Glomerular endothelial cell (primary cell): ENCODE results near the gene TSPEAR. TPM values are rescaled to one million over a fixed set of nuclear protein-coding genes. Genes with fewer than 3 reads are reported as not detected.
"Not testable (repeated sequence)": the region's sequence is repeated elsewhere in the genome, so short reads cannot be mapped to it uniquely, and the experiment has no call there.

Source experiments
- DNase-seq: peaks from one replicate; pipeline ENCODE4 v3.0.0-alpha.2; 2011; ENCODE audit warnings: low read depth, low spot score; ENCODE audit errors: extremely low read depth
- total RNA-seq: library from RNA; depleted of rRNA; stranded (reverse); fragments of >200 nt; gene quantifications from 2 replicates; pipeline ENCODE4 v1.2.3, GENCODE V29; 2015

Gene TSPEAR
- total RNA-seq, 1 donor from 2014 or later, result 0.12 TPM

DNA sequence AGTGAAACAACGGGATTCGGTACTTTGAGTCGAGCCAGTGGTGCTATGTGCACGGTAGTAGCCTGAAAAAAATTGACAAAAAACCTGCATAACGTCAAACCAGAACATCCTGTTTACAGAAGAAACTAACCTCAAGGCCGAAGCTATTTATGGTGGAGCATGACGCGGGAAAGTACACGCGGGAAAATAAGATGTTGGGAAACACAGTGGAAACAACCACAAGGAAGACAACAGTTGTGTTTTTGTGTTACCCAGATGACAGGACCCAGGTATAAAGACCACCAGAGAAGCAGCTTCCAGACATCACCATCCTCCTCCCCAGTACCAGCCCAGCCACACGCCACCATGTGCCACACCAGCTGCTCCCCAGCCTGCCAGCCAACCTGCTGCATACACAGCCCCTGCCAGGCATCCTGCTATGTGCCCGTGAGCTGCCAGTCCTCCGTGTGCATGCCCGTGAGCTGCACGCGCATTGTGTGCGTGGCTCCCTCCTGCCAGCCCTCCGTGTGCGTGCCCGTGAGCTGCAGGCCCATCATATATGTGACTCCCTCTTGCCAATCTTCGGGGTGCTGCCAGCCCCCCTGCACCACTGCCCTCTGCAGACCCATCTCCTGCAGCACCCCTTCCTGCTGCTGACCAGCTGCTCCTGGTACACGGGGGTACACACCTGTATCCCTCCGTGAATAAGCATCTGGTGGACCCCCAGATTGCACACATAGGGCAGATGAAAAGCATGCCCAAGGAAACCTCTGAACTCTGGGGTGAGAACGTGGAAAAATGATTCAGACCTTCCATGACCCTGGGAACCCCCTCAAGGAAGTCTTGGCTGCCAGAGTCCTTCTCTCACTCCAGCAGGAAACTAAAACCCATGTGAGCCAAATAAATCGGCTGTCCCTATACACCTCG, 53.5 kb downstream of the TSPEAR start, which contains the start of gene KRTAP12-3:
Gene KRTAP12-3 (plus strand): TSS at position 298 of the 906 bp plus-strand sequence. CDS start 48 bp downstream, at position 346.
- DNase-seq, result no peak

DNA sequence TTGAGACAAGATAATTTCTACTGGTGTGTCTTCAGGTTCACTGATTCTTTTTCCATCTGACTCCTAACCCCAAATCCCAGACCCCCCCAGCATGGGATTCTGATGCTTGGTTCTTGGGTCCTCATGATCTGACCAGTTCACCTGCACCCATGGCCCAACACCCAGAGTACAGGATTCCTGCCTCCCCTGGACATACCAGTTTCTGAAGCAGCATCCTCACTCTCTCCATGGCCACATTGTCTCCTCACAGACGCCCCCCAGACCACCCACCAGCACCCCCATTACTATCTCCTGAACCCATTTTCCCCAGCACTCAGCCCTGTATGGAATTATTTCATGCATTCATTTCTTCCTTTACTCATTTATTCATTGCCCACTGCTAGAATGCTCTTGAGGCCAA, 54.5 kb downstream of the TSPEAR start:
- DNase-seq, result no peak

GRCh38 chr21:44654576-44655175, 56.7 kb downstream of the TSPEAR start, which contains the start of gene KRTAP12-4:
TSS of gene KRTAP12-4 (minus strand) at chr21:44654659. CDS start at chr21:44654614, 45 bp downstream.
- no peak for DNase-seq

- DNase-seq, result no peak
These were observed 57.5 kb downstream of the TSPEAR start for GRCh38 chr21:44653656-44654575.

GRCh38 chr21:44653123-44653522, 58.2 kb downstream of the TSPEAR start:
- DNase-seq, result no peak

GRCh38 chr21:44650973-44651675, 60.2 kb downstream of the TSPEAR start:
- no peak for DNase-seq

DNA sequence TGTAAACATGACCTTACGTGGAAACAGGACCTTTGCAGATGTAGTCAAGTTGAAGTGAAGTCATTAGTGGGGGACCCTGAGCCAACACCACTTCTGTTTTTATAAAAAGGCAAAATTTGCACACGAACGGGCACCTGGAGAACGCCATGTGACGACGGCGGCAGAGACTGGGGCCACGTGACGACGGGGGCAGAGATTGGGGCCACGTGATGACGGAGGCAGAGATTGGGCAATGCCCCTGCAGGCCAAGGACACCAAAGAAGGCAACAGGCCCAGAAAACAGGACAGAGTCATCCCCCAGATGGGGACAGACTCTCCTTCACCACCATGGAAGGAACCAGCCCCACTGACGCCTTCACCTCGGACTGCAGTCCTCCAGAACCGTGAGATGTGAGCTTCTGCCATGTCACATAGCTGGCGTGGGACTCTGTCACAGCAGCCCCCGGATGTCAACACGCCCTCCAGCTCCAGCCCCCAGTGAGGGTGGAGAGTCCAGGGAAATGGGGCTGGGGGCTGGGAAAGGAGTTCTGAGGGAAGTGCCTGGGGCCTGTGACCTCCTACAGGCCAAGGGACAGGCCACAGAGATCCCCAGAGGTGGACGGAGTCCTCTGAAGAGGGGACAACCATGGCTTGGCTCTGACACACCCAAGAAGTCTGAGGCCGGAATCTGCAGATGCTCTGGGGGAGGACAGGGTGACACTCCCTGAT, 61.0 kb downstream of the TSPEAR start:
- no peak for DNase-seq

GRCh38 chr21:44649521-44650100, 61.8 kb downstream of the TSPEAR start:
- DNase-seq, result no peak

DNA sequence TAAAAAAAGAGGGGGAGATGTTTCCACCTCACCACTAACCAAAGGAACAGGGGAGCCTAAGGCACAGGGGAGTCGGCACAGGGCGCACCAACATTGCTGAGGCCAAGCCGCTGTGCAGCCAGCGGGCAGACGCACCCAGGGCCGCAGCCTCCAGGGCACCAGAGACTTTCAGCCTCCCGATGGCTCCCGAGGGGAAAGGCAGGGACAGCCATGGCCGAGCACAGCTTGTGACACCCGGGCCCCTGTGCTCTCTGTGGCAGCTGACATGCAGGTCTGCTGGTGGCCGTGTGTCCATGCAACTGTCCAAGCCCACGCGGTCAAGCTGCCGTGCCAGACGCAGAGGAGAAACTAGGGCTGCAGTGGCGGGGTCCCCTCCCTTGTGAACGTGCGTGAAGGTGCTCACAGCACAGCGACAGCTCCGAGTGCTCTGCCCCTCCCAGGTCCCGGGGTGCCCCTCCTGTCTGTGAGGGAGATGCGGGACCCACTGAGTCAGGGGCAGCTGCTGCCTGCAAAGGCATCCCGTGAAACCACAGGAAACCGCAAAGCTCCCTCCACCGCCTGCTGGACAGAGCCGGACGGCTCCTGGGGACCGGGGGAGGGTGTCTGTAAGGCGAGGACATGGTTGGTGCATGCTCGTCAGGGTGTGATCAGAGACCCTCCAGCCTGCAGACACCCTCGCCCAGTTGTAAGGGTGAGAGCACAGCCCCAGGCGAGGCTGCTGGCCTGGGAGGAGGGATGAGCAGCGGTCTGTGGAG, 62.6 kb downstream of the TSPEAR start:
- DNase-seq, result no peak

DNA sequence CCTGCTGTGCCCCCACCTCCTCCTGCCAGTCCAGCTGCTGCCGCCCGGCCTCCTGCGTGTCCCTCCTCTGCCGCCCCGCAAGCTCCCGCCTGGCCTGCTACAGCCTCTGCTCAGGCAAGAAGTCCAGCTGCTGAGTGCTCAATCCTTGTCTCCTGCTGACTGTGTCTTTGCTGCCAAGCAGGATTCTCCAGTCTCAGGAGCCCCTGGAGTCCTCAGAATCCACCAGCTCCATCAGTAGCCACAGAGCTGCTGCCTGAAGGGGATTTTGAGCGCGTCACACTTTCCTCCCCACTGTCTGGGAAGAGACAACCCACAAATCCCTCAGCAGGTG, 64.2 kb downstream of the TSPEAR start:
- DNase-seq, result no peak

DNA sequence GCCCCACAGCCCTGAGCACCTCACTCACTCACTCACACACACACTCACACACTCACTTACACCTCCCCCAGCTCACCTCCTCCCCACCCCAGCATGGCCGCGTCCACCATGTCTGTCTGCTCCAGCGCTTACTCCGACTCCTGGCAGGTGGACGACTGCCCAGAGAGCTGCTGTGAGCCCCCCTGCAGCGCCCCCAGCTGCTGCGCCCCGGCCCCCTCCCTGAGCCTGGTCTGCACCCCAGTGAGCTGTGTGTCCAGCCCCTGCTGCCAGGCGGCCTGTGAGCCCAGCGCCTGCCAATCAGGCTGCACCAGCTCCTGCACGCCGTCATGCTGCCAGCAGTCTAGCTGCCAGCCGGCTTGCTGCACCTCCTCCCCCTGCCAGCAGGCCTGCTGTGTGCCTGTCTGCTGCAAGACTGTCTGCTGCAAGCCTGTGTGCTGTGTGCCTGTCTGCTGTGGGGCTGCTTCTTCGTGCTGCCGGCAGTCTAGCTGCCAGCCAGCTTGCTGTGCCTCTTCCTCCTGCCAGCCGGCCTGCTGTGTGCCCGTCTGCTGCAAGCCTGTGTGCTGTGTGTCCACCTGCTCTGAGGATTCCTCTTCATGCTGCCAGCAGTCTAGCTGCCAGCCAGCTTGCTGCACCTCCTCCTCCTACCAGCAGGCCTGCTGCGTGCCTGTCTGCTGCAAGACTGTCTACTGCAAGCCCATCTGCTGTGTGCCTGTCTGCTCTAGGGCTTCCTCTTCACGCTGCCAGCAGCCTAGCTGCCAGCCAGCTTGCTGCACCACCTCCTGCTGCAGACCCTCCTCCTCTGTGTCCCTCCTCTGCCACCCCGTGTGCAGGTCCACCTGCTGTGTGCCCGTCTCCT, 64.8 kb downstream of the TSPEAR start, which contains the start of gene KRTAP10-11:
Gene KRTAP10-11 (plus strand): TSS at position 49 of the 856 bp plus-strand sequence. CDS start 45 bp downstream, at position 94.
- DNase-seq, result not testable (repeated sequence)

- DNase-seq, result no peak
These were observed 66.5 kb downstream of the TSPEAR start for GRCh38 chr21:44644878-44645277.

DNA sequence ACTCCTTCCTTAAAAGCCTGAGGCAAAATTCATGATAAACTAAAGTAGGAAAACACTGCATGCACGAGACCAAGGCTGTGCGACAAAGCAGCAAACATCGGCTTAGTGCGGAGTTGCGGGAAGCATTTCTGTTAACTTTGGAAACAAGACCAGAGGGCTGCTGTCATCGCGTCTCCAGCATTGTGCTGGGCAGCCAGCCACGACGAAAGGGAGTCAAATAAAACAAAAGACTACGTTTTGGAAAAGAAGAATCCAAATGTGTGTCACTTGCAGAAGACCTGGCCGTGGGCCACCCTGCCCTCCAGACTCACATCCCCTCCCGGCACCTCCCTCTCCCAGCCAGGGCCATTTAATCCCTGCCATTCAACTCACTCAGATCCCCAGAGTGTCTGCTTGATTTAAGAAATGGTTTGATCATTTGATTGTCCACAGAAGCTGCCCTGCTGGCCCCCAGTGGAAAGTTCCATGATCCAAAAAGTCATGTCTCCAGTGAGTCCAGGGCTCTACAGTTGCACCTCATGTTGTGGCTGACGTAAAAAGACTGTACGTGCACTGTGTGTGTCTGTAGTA, 67.5 kb downstream of the TSPEAR start:
- no peak for DNase-seq

DNA sequence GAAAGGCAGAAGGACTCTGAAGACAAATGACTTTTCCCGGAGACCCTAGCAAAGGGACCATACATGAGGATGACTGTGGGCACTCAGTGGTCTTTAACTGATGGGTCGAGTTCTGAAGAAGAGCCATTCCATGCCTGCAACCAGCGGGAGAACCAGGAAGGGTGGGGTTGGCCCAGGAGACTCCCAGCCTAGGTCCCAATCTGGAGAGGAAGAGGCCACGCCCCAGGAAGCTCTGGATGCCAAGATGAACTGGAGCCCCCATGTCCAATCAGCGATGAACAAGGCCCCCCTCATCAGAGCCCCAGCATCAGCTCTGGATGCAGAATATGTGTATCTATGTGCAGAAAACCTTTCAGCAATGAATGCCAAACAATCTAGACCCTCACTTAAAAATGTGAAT, 70.6 kb downstream of the TSPEAR start:
- DNase-seq, result no peak

DNA sequence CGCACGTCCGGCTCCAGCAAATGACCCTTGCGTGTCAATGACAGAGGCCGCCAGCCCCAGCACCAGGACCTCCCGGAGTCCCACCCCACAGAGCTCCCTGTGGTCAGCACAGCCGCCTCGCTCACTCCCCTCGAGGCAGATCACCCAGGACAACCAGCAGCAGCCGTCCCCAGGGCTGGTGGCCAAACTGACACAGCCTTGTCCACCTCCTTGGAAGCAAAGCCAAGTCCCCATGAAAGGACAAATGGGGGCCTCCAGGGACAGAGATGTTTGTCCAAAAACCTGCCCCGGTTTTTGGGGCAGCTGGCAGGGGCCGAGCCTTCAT, 72.1 kb downstream of the TSPEAR start:
- DNase-seq, result no peak

GRCh38 chr21:44638506-44639330, 72.7 kb downstream of the TSPEAR start:
- DNase-seq, result not testable (repeated sequence)
